ENCODE results near the gene SMOC2. TPM values are rescaled to one million over a fixed set of nuclear protein-coding genes. Genes with fewer than 3 reads are reported as not detected.
"Not testable (repeated sequence)": the region's sequence is repeated elsewhere in the genome, so short reads cannot be mapped to it uniquely, and the experiment has no call there.

Gene SMOC2
- polyA plus RNA-seq, 4 donors: 18.9 to 38.2 (median 27.1) TPM

GRCh38 chr6:168692193-168692914, 251.4 kb downstream of the SMOC2 start:
- no peak for DNase-seq (ENCODE audit: low read depth in 4 of 4, low spot score in 2 of 4)

GRCh38 chr6:168692915-168693257, 251.9 kb downstream of the SMOC2 start:
- DNase-seq (ENCODE audit: low read depth in 4 of 4, low spot score in 2 of 4): not testable (repeated sequence)

- not testable (repeated sequence) for DNase-seq (ENCODE audit: low read depth in 4 of 4, low spot score in 2 of 4)
Observed at GRCh38 chr6:168694797-168695196, 253.8 kb downstream of the SMOC2 start.

GRCh38 chr6:168695701-168696100, 254.7 kb downstream of the SMOC2 start:
- DNase-seq (ENCODE audit: low read depth in 4 of 4, low spot score in 2 of 4): no peak

GRCh38 chr6:168698923-168699322, 257.9 kb downstream of the SMOC2 start:
- DNase-seq (ENCODE audit: low read depth in 4 of 4, low spot score in 2 of 4): no peak

GRCh38 chr6:168699631-168700295, 258.8 kb downstream of the SMOC2 start:
- DNase-seq (ENCODE audit: low read depth in 4 of 4, low spot score in 2 of 4): no peak

GRCh38 chr6:168700880-168701279, 259.9 kb downstream of the SMOC2 start:
- no peak for DNase-seq (ENCODE audit: low read depth in 4 of 4, low spot score in 2 of 4)

- DNase-seq (ENCODE audit: low read depth in 4 of 4, low spot score in 2 of 4): no peak
Observed at GRCh38 chr6:168703990-168704389, 263.0 kb downstream of the SMOC2 start.

GRCh38 chr6:168704678-168705077, 263.7 kb downstream of the SMOC2 start:
- DNase-seq (ENCODE audit: low read depth in 4 of 4, low spot score in 2 of 4): no peak

- DNase-seq (ENCODE audit: low read depth in 4 of 4, low spot score in 2 of 4): not testable (repeated sequence)
Observed at GRCh38 chr6:168705271-168705670, 264.3 kb downstream of the SMOC2 start.

- DNase-seq (ENCODE audit: low read depth in 4 of 4, low spot score in 2 of 4): no peak
Observed at GRCh38 chr6:168706471-168707177, 265.6 kb downstream of the SMOC2 start.

GRCh38 chr6:168708526-168708925, 267.5 kb downstream of the SMOC2 start:
- no peak for DNase-seq (ENCODE audit: low read depth in 4 of 4, low spot score in 2 of 4)

GRCh38 chr6:168708984-168709383, 268.0 kb downstream of the SMOC2 start:
- no peak for DNase-seq (ENCODE audit: low read depth in 4 of 4, low spot score in 2 of 4)

GRCh38 chr6:168709390-168709789, 268.4 kb downstream of the SMOC2 start:
- DNase-seq (ENCODE audit: low read depth in 4 of 4, low spot score in 2 of 4): no peak

- no peak for DNase-seq (ENCODE audit: low read depth in 4 of 4, low spot score in 2 of 4)
Observed at GRCh38 chr6:168709991-168710390, 269.0 kb downstream of the SMOC2 start.

GRCh38 chr6:168711049-168711640, 270.2 kb downstream of the SMOC2 start:
- no peak for DNase-seq (ENCODE audit: low read depth in 4 of 4, low spot score in 2 of 4)

GRCh38 chr6:168711666-168712300, 270.8 kb downstream of the SMOC2 start:
- no peak for DNase-seq (ENCODE audit: low read depth in 4 of 4, low spot score in 2 of 4)

GRCh38 chr6:168712993-168713392, 272.0 kb downstream of the SMOC2 start:
- DNase-seq (ENCODE audit: low read depth in 4 of 4, low spot score in 2 of 4): no peak

GRCh38 chr6:168713839-168714238, 272.9 kb downstream of the SMOC2 start:
- no peak for DNase-seq (ENCODE audit: low read depth in 4 of 4, low spot score in 2 of 4)

- no peak for DNase-seq (ENCODE audit: low read depth in 4 of 4, low spot score in 2 of 4)
Observed at GRCh38 chr6:168714547-168715260, 273.7 kb downstream of the SMOC2 start.

Measured in left renal cortex interstitium (tissue), 4 donors.